Smooth muscle cell of the brain vasculature (primary cell): Measurements from ENCODE around the gene SEMA6C.
"Not testable (repeated sequence)": the region's sequence is repeated elsewhere in the genome, so short reads cannot be mapped to it uniquely, and the experiment has no call there.

Source experiments
- DNase-seq: peaks from one replicate; pipeline ENCODE4 v3.0.0-alpha.2; 2012; ENCODE audit warnings: low read depth, low spot score

SEMA6C gene

GRCh38 chr1:151130987-151131586, 15.3 kb downstream of the SEMA6C start:
- DNase-seq = peak; percentile 56

DNA sequence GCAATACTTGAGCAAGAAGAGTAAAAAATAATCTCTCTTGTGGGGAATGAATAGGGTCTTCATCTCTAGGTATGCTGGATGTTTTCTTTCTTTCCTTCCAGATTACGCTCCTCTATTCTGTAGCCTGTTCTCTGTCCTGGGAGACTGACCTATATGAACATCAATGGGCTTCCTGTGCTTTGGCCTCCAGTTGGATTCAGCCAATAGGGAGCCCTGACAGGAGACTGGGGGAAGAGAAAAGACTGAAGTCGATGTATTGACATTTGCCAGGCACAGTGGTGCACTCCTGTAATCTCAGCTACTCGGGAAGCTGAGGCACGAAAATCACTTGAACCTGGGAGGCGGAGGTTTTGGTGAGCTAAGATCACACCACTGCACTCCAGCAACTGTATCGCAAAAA, 17.6 kb downstream of the SEMA6C start:
- no peak for DNase-seq

DNA sequence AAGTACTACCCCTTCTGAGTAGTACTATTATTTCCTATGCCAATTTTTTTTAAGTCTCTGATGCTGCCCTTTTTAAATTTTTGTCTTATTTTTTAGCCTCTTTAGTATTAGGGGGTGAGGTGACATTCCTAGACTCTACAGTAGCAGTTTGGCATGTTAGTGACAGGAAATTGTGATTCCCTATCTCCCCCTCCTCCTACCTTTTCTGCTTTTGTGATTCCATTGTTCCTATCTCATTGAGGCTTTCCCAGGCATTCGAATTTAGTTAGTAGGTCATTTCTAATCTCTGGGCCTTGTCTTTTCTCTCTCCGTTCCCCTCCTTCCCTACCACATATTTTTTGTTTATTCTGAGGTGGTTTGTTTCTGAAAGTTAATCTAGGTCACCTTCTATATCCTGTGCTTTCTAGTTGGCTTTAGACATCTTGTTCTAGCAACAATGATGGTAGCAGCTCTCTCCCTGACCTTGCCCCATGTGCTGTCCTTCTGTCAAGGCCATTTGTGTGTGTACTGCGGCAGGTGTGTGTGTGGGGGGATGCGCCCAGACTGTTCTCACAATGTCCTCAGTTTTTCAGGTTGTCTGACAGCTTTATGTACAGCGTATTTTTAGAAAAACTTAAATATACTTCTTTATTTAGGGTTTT, 21.5 kb downstream of the SEMA6C start:
- DNase-seq = no peak

- no peak for DNase-seq
These were observed 32.6 kb downstream of the SEMA6C start for GRCh38 chr1:151113877-151114276.

DNA sequence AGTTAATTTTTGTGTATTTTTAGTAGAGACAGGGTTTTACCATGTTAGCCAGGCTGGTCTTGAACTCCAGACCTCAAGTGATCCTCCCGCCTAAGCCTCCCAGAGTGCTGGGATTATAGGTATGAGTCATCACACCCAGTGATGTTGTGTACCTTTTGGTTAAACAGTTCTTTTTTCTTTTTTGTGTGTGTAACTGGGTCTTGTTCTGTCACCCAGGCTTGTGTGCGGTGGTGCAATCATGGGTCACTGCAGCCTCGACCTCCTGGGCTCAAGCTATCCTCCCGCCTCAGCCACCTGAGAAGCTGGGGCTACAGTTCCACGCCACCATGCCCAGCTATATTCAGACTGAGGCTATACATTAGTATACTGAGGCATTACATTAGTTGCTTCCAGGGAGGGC, 38.1 kb downstream of the SEMA6C start:
- DNase-seq = no peak

- DNase-seq = no peak
These were observed 39.5 kb downstream of the SEMA6C start for GRCh38 chr1:151106894-151107293.

DNA sequence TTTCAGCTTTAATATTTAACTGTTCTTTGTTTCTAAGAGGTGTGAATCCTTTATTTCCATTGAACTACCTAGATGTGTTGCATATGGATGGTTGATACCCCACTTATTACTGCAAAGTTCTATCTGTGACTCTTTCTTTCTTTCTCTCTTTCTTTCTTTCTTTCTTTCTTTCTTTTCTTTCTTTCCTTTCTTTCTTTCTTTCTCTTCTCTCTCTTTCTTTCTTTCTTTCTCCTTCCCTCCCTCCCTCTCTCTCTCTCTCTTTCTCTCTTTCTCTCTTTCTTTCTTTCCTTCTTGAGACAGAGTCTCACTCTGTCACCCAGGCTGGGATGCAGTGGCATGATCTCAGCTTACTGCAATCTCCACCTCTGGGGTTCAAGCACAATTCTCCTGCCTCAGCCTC, 41.8 kb downstream of the SEMA6C start:
- no peak for DNase-seq

- DNase-seq = no peak
These were observed 48.3 kb downstream of the SEMA6C start for GRCh38 chr1:151098126-151098525.

DNA sequence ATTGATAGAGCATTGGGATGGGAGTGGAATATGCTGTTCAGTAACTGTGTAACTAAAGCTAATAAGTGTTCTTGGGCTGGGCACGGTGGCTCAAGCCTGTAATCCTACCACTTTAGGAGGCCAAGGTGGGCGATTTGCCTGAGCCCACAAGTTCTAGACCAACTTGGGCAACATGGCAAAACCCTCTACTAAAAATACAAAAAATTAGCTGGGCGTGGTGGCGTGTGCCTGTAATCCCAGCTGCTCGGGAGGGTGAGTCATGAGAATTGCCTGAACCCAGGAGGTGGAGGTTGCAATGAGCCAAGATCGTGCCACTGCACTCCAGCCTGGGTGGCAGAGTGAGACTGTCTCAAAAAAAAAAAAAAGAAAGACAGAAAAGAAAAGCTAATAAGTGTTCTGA, 49.0 kb downstream of the SEMA6C start:
- DNase-seq = not testable (repeated sequence)

- no peak for DNase-seq
These were observed 60.4 kb downstream of the SEMA6C start for GRCh38 chr1:151085953-151086559.
